Activated naive CD8-positive, alpha-beta T cell treated with anti-CD3 and anti-CD28 coated beads, Interleukin-2, amount 50 U/mL, for 24 hours (primary cell): ENCODE data around the gene SCAMP4.

Source experiments
- ATAC-seq: fragments of 150-1000 bp; cut with Tn5 transposase; one replicate; pipeline ENCODE4 v1.10.0; 2021
- DNase-seq: peaks from one replicate; pipeline ENCODE4 v3.0.0; 2021
- H3K27ac Mint-ChIP-seq: one replicate; pipeline ENCODE4 v1.8.0; 2021; ENCODE audit warnings: mild to moderate bottlenecking, mixed read lengths
- H3K27me3 Mint-ChIP-seq: one replicate; pipeline ENCODE4 v1.8.0; 2021; ENCODE audit warnings: mixed read lengths
- H3K36me3 Mint-ChIP-seq: one replicate; pipeline ENCODE4 v1.8.0; 2021; ENCODE audit warnings: low read depth, mixed read lengths
- H3K4me1 Mint-ChIP-seq: one replicate; pipeline ENCODE4 v1.8.0; 2021; ENCODE audit warnings: mixed read lengths
- H3K4me3 Mint-ChIP-seq: one replicate; pipeline ENCODE4 v1.8.0; 2021; ENCODE audit warnings: mild to moderate bottlenecking, moderate library complexity, mixed read lengths
- H3K9me3 Mint-ChIP-seq: one replicate; pipeline ENCODE4 v1.8.0; 2021; ENCODE audit warnings: mixed read lengths

Gene SCAMP4

GRCh38 chr19:1863328-1863637, 41.9 kb upstream of the SCAMP4 start, which contains the start of gene KLF16:
TSS of gene KLF16 (minus strand) at chr19:1863579. CDS start at chr19:1863497, 82 bp downstream.
- H3K27me3 Mint-ChIP-seq = no peaks in the 10 kb centered on the region
- no peaks in the 10 kb centered on the region for H3K9me3 Mint-ChIP-seq
- H3K27ac Mint-ChIP-seq = peak within 1 kb of the TSS; percentile 92
- DNase-seq = no peak
- H3K4me1 Mint-ChIP-seq = peaks cover 40% of the 10 kb centered on the region
- peak; percentile 2 for ATAC-seq
- peaks cover 6% of the 10 kb centered on the region for H3K36me3 Mint-ChIP-seq
- H3K4me3 Mint-ChIP-seq = peak within 1 kb of the TSS; percentile 89

DNA sequence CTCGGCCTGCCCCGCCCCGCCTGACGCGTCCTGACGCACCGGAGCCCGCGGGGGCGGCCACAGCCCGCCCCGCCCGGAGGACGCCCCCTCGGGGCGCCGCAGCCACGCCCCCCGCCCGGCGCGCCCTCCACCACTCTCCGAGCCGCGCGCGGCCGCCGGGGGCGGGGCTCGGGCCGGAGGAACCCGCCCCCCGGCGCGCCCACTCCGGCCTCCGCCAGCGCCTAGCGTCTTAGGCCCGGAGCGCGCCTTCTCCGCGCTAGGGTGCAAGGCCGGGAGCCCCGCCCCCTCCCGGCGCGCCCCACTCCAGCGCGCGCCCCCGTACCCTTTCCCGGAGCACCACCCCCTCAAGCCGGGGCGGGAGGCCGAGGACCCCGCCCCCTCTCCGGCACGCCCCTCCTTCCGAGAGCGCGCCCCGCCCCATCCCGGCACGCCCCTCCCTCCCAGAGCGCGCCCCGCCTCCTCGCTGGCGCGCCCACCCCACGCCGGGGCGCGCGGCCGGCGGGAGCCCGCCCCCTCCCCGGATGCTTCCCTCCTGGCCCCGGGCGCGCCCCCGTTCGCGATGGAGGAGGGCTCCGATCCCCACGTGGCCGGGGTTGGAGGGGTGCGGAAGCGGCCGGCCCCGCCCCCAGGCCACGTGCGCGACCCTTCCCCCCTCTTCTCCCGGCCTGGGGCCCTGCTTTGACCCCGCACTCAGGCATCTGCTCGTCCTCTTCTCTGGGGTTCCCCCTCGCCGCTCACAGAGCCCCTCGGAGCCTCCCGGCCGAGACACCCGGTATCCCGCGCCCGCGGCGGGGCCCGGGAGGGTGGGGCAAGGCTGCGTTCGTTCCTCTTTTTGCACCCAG, 41.3 kb upstream of the SCAMP4 start:
- no peaks in the 10 kb centered on the region for H3K9me3 Mint-ChIP-seq
- peak overlapping the region; percentile 49 for H3K27ac Mint-ChIP-seq
- DNase-seq (peak; percentile 96), ATAC-seq (peak; percentile 61)
- peak overlapping the region; percentile 75 for H3K4me3 Mint-ChIP-seq
- H3K27me3 Mint-ChIP-seq = no peaks in the 10 kb centered on the region
- H3K4me1 Mint-ChIP-seq = peaks cover 35% of the 10 kb centered on the region
- peaks cover 6% of the 10 kb centered on the region for H3K36me3 Mint-ChIP-seq

GRCh38 chr19:1864480-1865171, 40.6 kb upstream of the SCAMP4 start:
- H3K4me1 Mint-ChIP-seq = peaks cover 33% of the 10 kb centered on the region
- DNase-seq = peak; percentile 81
- peak overlapping the region; percentile 75 for H3K4me3 Mint-ChIP-seq
- peak overlapping the region; percentile 52 for H3K27ac Mint-ChIP-seq
- peak; percentile 33 for ATAC-seq
- H3K27me3 Mint-ChIP-seq = no peaks in the 10 kb centered on the region
- peaks cover 6% of the 10 kb centered on the region for H3K36me3 Mint-ChIP-seq
- H3K9me3 Mint-ChIP-seq = no peaks in the 10 kb centered on the region

DNA sequence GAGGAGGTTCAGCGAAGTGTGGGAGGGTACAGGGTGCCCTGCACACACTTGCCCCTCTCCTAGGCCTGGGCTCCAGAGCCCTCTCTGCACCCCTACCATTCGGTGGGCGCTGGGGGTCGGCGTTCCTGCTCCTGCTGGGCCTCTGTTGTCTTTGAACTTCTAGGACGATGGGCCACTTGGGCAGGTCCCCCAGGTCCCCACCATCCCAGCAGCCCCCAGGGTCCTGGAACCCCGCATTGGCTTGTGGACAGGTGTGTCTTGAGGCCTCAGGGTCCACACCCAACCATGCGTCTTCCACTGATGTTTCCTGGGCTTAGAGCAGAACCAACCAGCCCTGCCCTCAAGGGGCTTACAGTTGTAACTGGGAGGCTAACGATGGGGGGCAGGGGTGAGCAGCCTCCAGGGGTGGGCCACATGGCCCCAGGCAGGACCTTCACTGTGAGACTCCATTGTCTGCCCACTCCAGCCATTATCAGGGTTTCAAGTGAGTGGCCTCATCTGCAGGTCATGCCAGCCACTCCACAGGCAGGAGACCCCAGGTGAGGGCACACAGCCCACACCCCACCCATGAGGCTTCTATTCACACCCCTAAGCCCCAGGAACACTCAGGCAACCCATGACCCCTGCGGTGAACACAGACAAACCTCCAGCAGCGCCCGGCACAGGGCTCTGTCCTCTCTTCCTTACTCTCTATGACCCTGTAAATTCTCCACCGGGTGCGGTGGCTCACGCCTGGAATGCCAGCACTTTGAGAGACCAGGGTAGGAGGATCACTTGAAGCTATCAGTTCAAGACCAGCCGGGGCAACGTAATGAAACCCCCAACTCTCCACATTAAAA, 39.8 kb upstream of the SCAMP4 start:
- Mint-ChIP-seq H3K27ac (peak overlapping the region; percentile 73), H3K4me3 (peak overlapping the region; percentile 75), H3K27me3 (no peaks in the 10 kb centered on the region), H3K4me1 (peaks cover 28% of the 10 kb centered on the region), H3K36me3 (peaks cover 6% of the 10 kb centered on the region), H3K9me3 (no peaks in the 10 kb centered on the region)
- ATAC-seq (no peak), DNase-seq (no peak)

- no peaks in the 10 kb centered on the region for H3K27me3 Mint-ChIP-seq
- peaks cover 15% of the 10 kb centered on the region for H3K4me1 Mint-ChIP-seq
- no peak overlapping the region for H3K27ac Mint-ChIP-seq
- no peak for ATAC-seq
- peaks cover 6% of the 10 kb centered on the region for H3K36me3 Mint-ChIP-seq
- no peak overlapping the region for H3K4me3 Mint-ChIP-seq
- DNase-seq = no peak
- no peaks in the 10 kb centered on the region for H3K9me3 Mint-ChIP-seq
Measured at GRCh38 chr19:1866693-1867348, 38.4 kb upstream of the SCAMP4 start.

DNA sequence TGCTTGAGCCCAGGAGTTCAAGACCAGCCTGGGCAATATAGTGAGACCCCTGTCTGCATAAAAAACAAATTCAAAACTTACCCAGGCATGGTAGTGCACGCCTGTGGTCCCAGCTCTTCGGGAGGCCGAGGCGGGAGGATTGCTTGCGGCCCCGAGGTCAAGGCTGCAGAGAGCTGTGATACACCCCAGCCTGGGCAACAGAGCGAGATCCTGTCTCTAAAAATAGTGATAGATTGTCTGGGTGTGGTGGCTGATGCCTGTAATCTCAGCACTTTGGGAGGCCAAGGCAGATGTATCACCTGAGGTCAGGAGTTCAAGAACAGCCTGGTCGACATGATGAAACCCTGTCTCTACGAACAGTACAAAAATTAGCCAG, 37.9 kb upstream of the SCAMP4 start:
- Mint-ChIP-seq H3K27ac (peak overlapping the region; percentile 46), H3K9me3 (no peaks in the 10 kb centered on the region), H3K27me3 (no peaks in the 10 kb centered on the region), H3K4me3 (no peak overlapping the region), H3K4me1 (peaks cover 15% of the 10 kb centered on the region), H3K36me3 (peaks cover 4% of the 10 kb centered on the region)
- ATAC-seq (no peak), DNase-seq (no peak)

DNA sequence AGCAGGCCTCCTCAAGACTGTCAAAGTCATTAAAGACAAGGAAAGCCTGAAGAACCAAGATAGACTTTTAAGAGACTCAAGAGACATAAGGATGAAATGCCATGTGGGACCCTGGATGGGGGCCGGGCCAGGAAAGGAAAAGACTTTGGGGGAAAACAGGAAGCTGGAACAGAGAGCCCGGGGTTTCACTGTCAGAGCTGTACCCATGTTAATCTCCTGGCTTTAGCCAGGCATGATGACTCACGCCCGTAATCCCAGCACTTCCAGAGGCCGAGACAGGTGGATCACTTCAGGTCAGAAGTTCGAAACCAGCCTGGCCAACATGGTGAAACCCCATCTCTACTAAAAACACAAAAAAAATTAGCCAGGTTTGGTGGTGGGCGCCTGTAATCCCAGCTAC, 36.2 kb upstream of the SCAMP4 start:
- Mint-ChIP-seq H3K9me3 (no peaks in the 10 kb centered on the region), H3K4me3 (no peak overlapping the region), H3K27me3 (no peaks in the 10 kb centered on the region), H3K36me3 (peaks cover 4% of the 10 kb centered on the region), H3K4me1 (peaks cover 20% of the 10 kb centered on the region), H3K27ac (no peak overlapping the region)
- no peak for ATAC-seq
- DNase-seq = no peak

GRCh38 chr19:1871140-1871597, 34.0 kb upstream of the SCAMP4 start:
- no peak overlapping the region for H3K4me3 Mint-ChIP-seq
- no peak for DNase-seq
- ATAC-seq = no peak
- peaks cover 16% of the 10 kb centered on the region for H3K36me3 Mint-ChIP-seq
- no peak overlapping the region for H3K27ac Mint-ChIP-seq
- H3K4me1 Mint-ChIP-seq = peaks cover 24% of the 10 kb centered on the region
- no peaks in the 10 kb centered on the region for H3K9me3 Mint-ChIP-seq
- no peaks in the 10 kb centered on the region for H3K27me3 Mint-ChIP-seq

- Mint-ChIP-seq H3K27me3 (no peaks in the 10 kb centered on the region), H3K27ac (no peak overlapping the region), H3K4me3 (no peak overlapping the region), H3K4me1 (peaks cover 26% of the 10 kb centered on the region), H3K36me3 (peaks cover 16% of the 10 kb centered on the region), H3K9me3 (no peaks in the 10 kb centered on the region)
- DNase-seq (no peak), ATAC-seq (no peak)
Measured at GRCh38 chr19:1871630-1872029, 33.6 kb upstream of the SCAMP4 start.

DNA sequence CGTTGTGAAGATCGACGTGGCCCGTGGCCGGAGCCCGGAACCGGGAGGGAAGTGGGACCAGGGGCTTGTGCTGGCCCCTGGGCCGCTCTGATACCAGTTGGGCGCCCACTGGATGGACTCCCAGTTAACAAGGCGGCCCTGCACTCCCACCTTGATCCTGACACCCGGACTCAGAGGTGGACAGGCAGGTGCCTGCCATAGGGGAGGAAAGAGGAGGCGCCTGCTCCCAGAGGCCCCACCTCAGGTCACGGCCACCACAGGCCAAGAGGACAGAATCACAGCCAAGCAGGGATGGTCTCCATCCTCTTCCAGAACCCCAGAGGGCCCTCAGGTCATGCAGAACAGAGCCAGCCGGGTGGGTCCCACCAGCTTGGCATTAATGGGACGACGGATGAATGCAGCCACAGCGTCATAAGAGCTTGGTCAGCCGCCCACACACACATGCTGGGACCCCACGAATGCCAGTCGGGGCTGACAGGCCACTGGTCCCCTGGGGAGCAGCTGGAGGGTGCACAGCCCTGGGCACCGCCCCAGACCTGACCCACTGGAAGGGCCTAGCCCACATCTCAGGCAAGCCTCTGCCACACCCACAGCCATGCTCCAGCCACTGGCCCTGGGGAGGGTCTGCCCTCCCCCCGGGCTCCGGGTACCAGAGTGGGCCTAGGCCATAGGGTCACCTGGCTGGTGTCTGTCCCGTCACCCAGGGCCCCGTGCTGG, 32.2 kb upstream of the SCAMP4 start:
- no peak overlapping the region for H3K4me3 Mint-ChIP-seq
- no peak overlapping the region for H3K27ac Mint-ChIP-seq

GRCh38 chr19:1873524-1874473, 31.4 kb upstream of the SCAMP4 start:
- H3K9me3 Mint-ChIP-seq = no peaks in the 10 kb centered on the region
- no peaks in the 10 kb centered on the region for H3K27me3 Mint-ChIP-seq
- H3K4me1 Mint-ChIP-seq = peaks cover 23% of the 10 kb centered on the region
- peak overlapping the region; percentile 98 for H3K4me3 Mint-ChIP-seq
- H3K27ac Mint-ChIP-seq = peak overlapping the region; percentile 95
- ATAC-seq = no peak
- no peak for DNase-seq
- H3K36me3 Mint-ChIP-seq = peaks cover 16% of the 10 kb centered on the region

More for the DNA sequence above, 32.2 kb upstream of the SCAMP4 start:
- no peaks in the 10 kb centered on the region for H3K27me3 Mint-ChIP-seq
- ATAC-seq (no peak), DNase-seq (no peak)
- H3K9me3 Mint-ChIP-seq = no peaks in the 10 kb centered on the region
- peaks cover 23% of the 10 kb centered on the region for H3K4me1 Mint-ChIP-seq
- peaks cover 16% of the 10 kb centered on the region for H3K36me3 Mint-ChIP-seq

- H3K27ac Mint-ChIP-seq = peak overlapping the region; percentile 95
- ATAC-seq = no peak
Measured at GRCh38 chr19:1874554-1875185, 30.5 kb upstream of the SCAMP4 start.

More at GRCh38 chr19:1874554-1875185, 30.5 kb upstream of the SCAMP4 start:
- no peak for DNase-seq
- Mint-ChIP-seq H3K4me1 (peaks cover 20% of the 10 kb centered on the region), H3K4me3 (peak overlapping the region; percentile 98), H3K27me3 (no peaks in the 10 kb centered on the region), H3K36me3 (peaks cover 16% of the 10 kb centered on the region), H3K9me3 (no peaks in the 10 kb centered on the region)
